Mononuclear cell (primary cell): ENCODE data around the gene MYH11. TPM values are rescaled to one million over a fixed set of nuclear protein-coding genes. Genes with fewer than 3 reads are reported as not detected.
"Not testable (repeated sequence)": the region's sequence is repeated elsewhere in the genome, so short reads cannot be mapped to it uniquely, and the experiment has no call there.

Experiments used
- H3K27me3 ChIP-seq: 2 replicates; pipeline ENCODE4 v1.6.0; 2011; ENCODE audit warnings: low read length, control low read depth; ENCODE audit not compliant: insufficient read depth
- H3K4me1 ChIP-seq: 2 replicates; pipeline ENCODE4 v1.5.1; 2011; ENCODE audit warnings: mild to moderate bottlenecking, low read length, control low read depth; ENCODE audit not compliant: insufficient read depth
- H3K4me3 ChIP-seq: 2 replicates; pipeline ENCODE4 v1.5.1; 2011; ENCODE audit warnings: mild to moderate bottlenecking, low read length, moderate library complexity
- H3K9me3 ChIP-seq: 2 replicates; pipeline ENCODE4 v1.5.1; 2011; ENCODE audit warnings: low read depth, mild to moderate bottlenecking, control low read depth, low read length
- total RNA-seq: library from RNA; depleted of rRNA; stranded (reverse); fragments of >200 nt; gene quantifications from one replicate; pipeline ENCODE4 v1.2.3, GENCODE V29; 2012

The MYH11 gene
- total RNA-seq, 1 donor, result 0.10 TPM

GRCh38 chr16:15701975-15702970 lies 154.6 kb downstream of the MYH11 start:
- Histone ChIP-seq H3K4me3 (no peak overlapping the region), H3K9me3 (no peaks in the 10 kb centered on the region), H3K4me1 (peaks cover 7% of the 10 kb centered on the region), H3K27me3 (no peaks in the 10 kb centered on the region)

- Histone ChIP-seq H3K27me3 (no peaks in the 10 kb centered on the region), H3K4me3 (no peak overlapping the region), H3K9me3 (no peaks in the 10 kb centered on the region), H3K4me1 (peaks cover 7% of the 10 kb centered on the region)
Measured at GRCh38 chr16:15701367-15701766, 155.5 kb downstream of the MYH11 start.

GRCh38 chr16:15699819-15700218 lies 157.0 kb downstream of the MYH11 start:
- Histone ChIP-seq H3K4me1 (peaks cover 2% of the 10 kb centered on the region), H3K27me3 (no peaks in the 10 kb centered on the region), H3K9me3 (no peaks in the 10 kb centered on the region), H3K4me3 (no peak overlapping the region)

- no peaks in the 10 kb centered on the region for H3K4me1 ChIP-seq
- no peak overlapping the region for H3K4me3 ChIP-seq
- H3K9me3 ChIP-seq, result no peaks in the 10 kb centered on the region
- no peaks in the 10 kb centered on the region for H3K27me3 ChIP-seq
Measured at GRCh38 chr16:15694499-15694898, 162.3 kb downstream of the MYH11 start.

- not testable (repeated sequence) for H3K27me3 ChIP-seq, H3K4me1 ChIP-seq, H3K4me3 ChIP-seq, H3K9me3 ChIP-seq
Measured at GRCh38 chr16:15692508-15692907, 164.3 kb downstream of the MYH11 start.

- H3K9me3 ChIP-seq, result no peaks in the 10 kb centered on the region
- no peaks in the 10 kb centered on the region for H3K27me3 ChIP-seq
- H3K4me1 ChIP-seq, result no peaks in the 10 kb centered on the region
- no peak overlapping the region for H3K4me3 ChIP-seq
Measured at GRCh38 chr16:15691046-15691445, 165.8 kb downstream of the MYH11 start.

- H3K9me3 ChIP-seq, result no peaks in the 10 kb centered on the region
- no peaks in the 10 kb centered on the region for H3K27me3 ChIP-seq
- no peaks in the 10 kb centered on the region for H3K4me1 ChIP-seq
- no peak overlapping the region for H3K4me3 ChIP-seq
Measured at GRCh38 chr16:15690296-15690695, 166.5 kb downstream of the MYH11 start.

GRCh38 chr16:15689290-15689689 lies 167.5 kb downstream of the MYH11 start:
- Histone ChIP-seq H3K27me3 (no peaks in the 10 kb centered on the region), H3K4me3 (no peak overlapping the region), H3K4me1 (no peaks in the 10 kb centered on the region), H3K9me3 (no peaks in the 10 kb centered on the region)

- H3K4me1 ChIP-seq, result no peaks in the 10 kb centered on the region
Measured at GRCh38 chr16:15686287-15686686, 170.5 kb downstream of the MYH11 start.

GRCh38 chr16:15682105-15682570 lies 174.7 kb downstream of the MYH11 start:
- H3K4me3 ChIP-seq, result no peak overlapping the region
- H3K4me1 ChIP-seq, result no peaks in the 10 kb centered on the region
- H3K9me3 ChIP-seq, result no peaks in the 10 kb centered on the region
- no peaks in the 10 kb centered on the region for H3K27me3 ChIP-seq

More at GRCh38 chr16:15686287-15686686, 170.5 kb downstream of the MYH11 start:
- Histone ChIP-seq H3K9me3 (no peaks in the 10 kb centered on the region), H3K4me3 (no peak overlapping the region), H3K27me3 (no peaks in the 10 kb centered on the region)

GRCh38 chr16:15677447-15677846 lies 179.4 kb downstream of the MYH11 start:
- H3K4me1 ChIP-seq, result peaks cover 25% of the 10 kb centered on the region
- H3K27me3 ChIP-seq, result no peaks in the 10 kb centered on the region
- H3K4me3 ChIP-seq, result no peak overlapping the region
- no peaks in the 10 kb centered on the region for H3K9me3 ChIP-seq

- Histone ChIP-seq H3K4me1 (peaks cover 34% of the 10 kb centered on the region), H3K27me3 (no peaks in the 10 kb centered on the region), H3K9me3 (no peaks in the 10 kb centered on the region), H3K4me3 (no peak overlapping the region)
Measured at GRCh38 chr16:15676506-15676905, 180.3 kb downstream of the MYH11 start.

- Histone ChIP-seq H3K9me3 (no peaks in the 10 kb centered on the region), H3K27me3 (no peaks in the 10 kb centered on the region), H3K4me3 (no peak overlapping the region), H3K4me1 (peaks cover 46% of the 10 kb centered on the region)
Measured at GRCh38 chr16:15674571-15674970, 182.3 kb downstream of the MYH11 start.

GRCh38 chr16:15672514-15673167 lies 184.2 kb downstream of the MYH11 start:
- Histone ChIP-seq H3K9me3 (no peaks in the 10 kb centered on the region), H3K27me3 (no peaks in the 10 kb centered on the region), H3K4me3 (peak overlapping the region; percentile 13), H3K4me1 (peaks cover 46% of the 10 kb centered on the region)

GRCh38 chr16:15672127-15672513 lies 184.7 kb downstream of the MYH11 start:
- not testable (repeated sequence) for H3K4me3 ChIP-seq, H3K9me3 ChIP-seq, H3K27me3 ChIP-seq
- peaks cover 46% of the 10 kb centered on the region for H3K4me1 ChIP-seq
